ENCODE results near the gene GPR162.

GPR162 gene

GRCh38 chr12:6823182-6824084 is 1.8 kb downstream of the GPR162 start:
- TF ChIP-seq, protein P1, sequence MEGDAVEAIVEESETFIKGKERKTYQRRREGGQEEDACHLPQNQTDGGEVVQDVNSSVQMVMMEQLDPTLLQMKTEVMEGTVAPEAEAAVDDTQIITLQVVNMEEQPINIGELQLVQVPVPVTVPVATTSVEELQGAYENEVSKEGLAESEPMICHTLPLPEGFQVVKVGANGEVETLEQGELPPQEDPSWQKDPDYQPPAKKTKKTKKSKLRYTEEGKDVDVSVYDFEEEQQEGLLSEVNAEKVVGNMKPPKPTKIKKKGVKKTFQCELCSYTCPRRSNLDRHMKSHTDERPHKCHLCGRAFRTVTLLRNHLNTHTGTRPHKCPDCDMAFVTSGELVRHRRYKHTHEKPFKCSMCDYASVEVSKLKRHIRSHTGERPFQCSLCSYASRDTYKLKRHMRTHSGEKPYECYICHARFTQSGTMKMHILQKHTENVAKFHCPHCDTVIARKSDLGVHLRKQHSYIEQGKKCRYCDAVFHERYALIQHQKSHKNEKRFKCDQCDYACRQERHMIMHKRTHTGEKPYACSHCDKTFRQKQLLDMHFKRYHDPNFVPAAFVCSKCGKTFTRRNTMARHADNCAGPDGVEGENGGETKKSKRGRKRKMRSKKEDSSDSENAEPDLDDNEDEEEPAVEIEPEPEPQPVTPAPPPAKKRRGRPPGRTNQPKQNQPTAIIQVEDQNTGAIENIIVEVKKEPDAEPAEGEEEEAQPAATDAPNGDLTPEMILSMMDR (IDR thresholded peaks at IDR 0.05): no peak
- no peak for TF ChIP-seq ZFX (IDR thresholded peaks at IDR 0.05; ENCODE audit: borderline replicate concordance)

DNA sequence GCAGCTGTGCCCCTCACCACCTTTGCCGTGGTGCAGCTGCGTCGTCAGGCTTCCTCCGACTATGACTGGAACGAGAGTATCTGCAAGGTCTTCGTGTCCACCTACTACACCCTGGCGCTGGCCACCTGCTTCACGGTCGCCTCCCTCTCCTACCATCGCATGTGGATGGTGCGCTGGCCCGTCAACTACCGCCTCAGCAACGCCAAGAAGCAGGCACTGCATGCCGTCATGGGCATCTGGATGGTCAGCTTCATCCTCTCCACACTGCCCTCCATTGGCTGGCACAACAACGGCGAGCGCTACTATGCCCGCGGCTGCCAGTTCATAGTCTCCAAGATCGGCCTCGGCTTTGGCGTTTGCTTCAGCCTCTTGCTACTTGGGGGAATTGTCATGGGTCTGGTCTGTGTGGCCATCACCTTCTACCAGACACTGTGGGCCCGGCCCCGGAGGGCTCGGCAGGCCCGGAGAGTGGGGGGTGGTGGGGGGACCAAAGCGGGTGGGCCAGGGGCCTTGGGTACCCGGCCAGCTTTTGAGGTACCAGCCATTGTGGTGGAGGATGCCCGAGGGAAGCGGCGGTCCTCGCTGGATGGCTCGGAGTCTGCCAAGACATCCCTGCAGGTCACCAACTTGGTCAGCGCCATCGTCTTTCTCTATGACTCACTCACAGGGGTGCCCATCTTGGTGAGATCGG is 2.6 kb downstream of the GPR162 start:
- TF ChIP-seq ZFX (IDR thresholded peaks at IDR 0.05; ENCODE audit: borderline replicate concordance): no peak
- TF ChIP-seq, protein P1 (IDR thresholded peaks at IDR 0.05): peak; percentile 23; the same call in 1 of the 2 replicates
- no peak overlapping the region for H3K27ac ChIP-seq

More at GRCh38 chr12:6823182-6824084, 1.8 kb downstream of the GPR162 start:
- H3K27ac ChIP-seq: no peak overlapping the region

- peak overlapping the region; percentile 92 for H3K27ac ChIP-seq
Measured at GRCh38 chr12:6824901-6825381, 3.3 kb downstream of the GPR162 start.

GRCh38 chr12:6825398-6826124 is 3.9 kb downstream of the GPR162 start:
- TF ChIP-seq, protein P1 (IDR thresholded peaks at IDR 0.05): peak; percentile 99
- no peak for TF ChIP-seq ZFX (IDR thresholded peaks at IDR 0.05; ENCODE audit: borderline replicate concordance)
- H3K27ac ChIP-seq: peak overlapping the region; percentile 92

More at GRCh38 chr12:6824901-6825381, 3.3 kb downstream of the GPR162 start:
- no peak for TF ChIP-seq ZFX (IDR thresholded peaks at IDR 0.05; ENCODE audit: borderline replicate concordance)
- TF ChIP-seq, protein P1 (IDR thresholded peaks at IDR 0.05): no peak

GRCh38 chr12:6826125-6826733 is 4.6 kb downstream of the GPR162 start:
- H3K27ac ChIP-seq: peak overlapping the region; percentile 92
- TF ChIP-seq, protein P1 (IDR thresholded peaks at IDR 0.05): no peak
- no peak for TF ChIP-seq ZFX (IDR thresholded peaks at IDR 0.05; ENCODE audit: borderline replicate concordance)

DNA sequence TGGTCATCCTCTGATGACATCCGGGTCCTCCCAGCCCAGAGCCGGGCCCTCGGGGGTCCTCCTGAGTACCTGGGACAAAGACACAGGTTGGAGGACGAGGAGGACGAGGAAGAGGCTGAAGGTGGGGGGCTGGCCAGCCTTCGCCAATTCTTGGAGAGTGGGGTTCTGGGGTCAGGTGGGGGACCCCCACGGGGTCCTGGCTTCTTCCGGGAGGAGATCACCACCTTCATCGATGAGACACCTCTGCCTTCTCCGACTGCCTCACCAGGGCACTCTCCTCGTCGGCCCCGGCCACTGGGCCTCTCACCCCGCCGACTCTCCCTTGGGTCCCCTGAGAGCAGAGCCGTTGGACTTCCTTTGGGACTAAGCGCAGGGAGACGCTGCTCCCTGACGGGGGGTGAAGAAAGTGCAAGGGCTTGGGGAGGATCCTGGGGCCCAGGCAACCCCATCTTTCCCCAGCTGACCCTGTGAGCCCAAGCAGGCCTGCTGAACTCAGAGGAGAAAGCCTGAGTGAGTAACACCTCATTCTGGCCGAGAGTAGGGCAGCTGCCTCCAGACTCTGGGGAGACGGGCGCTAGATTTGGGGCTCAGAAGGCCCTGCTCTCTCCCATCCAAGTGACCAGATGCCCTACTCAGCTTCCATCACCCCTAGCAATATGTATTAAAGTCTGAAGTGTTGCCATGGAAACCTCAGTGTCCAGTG is 5.3 kb downstream of the GPR162 start:
- peak overlapping the region; percentile 92 for H3K27ac ChIP-seq
- TF ChIP-seq, protein P1 (IDR thresholded peaks at IDR 0.05): no peak
- TF ChIP-seq ZFX (IDR thresholded peaks at IDR 0.05; ENCODE audit: borderline replicate concordance): no peak

All from 22Rv1 (cell line).